CD4-positive, alpha-beta T cell treated with Interleukin-6 at 100 ng/mL for 8 hours (primary cell): Measurements from ENCODE around the gene BMS1.
"Not testable (repeated sequence)": the region's sequence is repeated elsewhere in the genome, so short reads cannot be mapped to it uniquely, and the experiment has no call there.

Source experiments
- DNase-seq: peaks from one replicate; pipeline ENCODE4 v3.0.0-alpha.2; 2020; ENCODE audit warnings: mixed read lengths, low spot score

Gene BMS1

GRCh38 chr10:42785759-42786158, 3.2 kb downstream of the BMS1 start:
- no peak for DNase-seq

- DNase-seq, result no peak
Observed at GRCh38 chr10:42790835-42791234, 8.2 kb downstream of the BMS1 start.

- DNase-seq, result no peak
Observed at GRCh38 chr10:42795701-42796100, 13.1 kb downstream of the BMS1 start.

GRCh38 chr10:42801135-42801534, 18.5 kb downstream of the BMS1 start:
- no peak for DNase-seq

GRCh38 chr10:42802876-42803275, 20.3 kb downstream of the BMS1 start:
- DNase-seq, result no peak

GRCh38 chr10:42809676-42810075, 27.1 kb downstream of the BMS1 start:
- no peak for DNase-seq

GRCh38 chr10:42812028-42812427, 29.4 kb downstream of the BMS1 start:
- DNase-seq, result no peak

GRCh38 chr10:42813989-42814687, 31.5 kb downstream of the BMS1 start:
- DNase-seq, result not testable (repeated sequence)

GRCh38 chr10:42816334-42816733, 33.7 kb downstream of the BMS1 start:
- not testable (repeated sequence) for DNase-seq

GRCh38 chr10:42816912-42817311, 34.3 kb downstream of the BMS1 start:
- DNase-seq, result no peak

GRCh38 chr10:42817417-42817816, 34.8 kb downstream of the BMS1 start:
- not testable (repeated sequence) for DNase-seq

GRCh38 chr10:42826759-42827158, 44.2 kb downstream of the BMS1 start:
- not testable (repeated sequence) for DNase-seq

GRCh38 chr10:42827201-42827600, 44.6 kb downstream of the BMS1 start:
- DNase-seq, result no peak

GRCh38 chr10:42828391-42828790, 45.8 kb downstream of the BMS1 start:
- not testable (repeated sequence) for DNase-seq

GRCh38 chr10:42830237-42830636, 47.6 kb downstream of the BMS1 start:
- no peak for DNase-seq

GRCh38 chr10:42836096-42836495, 53.5 kb downstream of the BMS1 start:
- no peak for DNase-seq

- no peak for DNase-seq
Observed at GRCh38 chr10:42836771-42837468, 54.3 kb downstream of the BMS1 start.

- not testable (repeated sequence) for DNase-seq
Observed at GRCh38 chr10:42844810-42845209, 62.2 kb downstream of the BMS1 start.

- DNase-seq, result not testable (repeated sequence)
Observed at GRCh38 chr10:42847261-42847660, 64.7 kb downstream of the BMS1 start.

- no peak for DNase-seq
Observed at GRCh38 chr10:42850931-42851330, 68.3 kb downstream of the BMS1 start.

GRCh38 chr10:42859256-42859655, 76.7 kb downstream of the BMS1 start:
- DNase-seq, result no peak

- not testable (repeated sequence) for DNase-seq
Observed at GRCh38 chr10:42860016-42860415, 77.4 kb downstream of the BMS1 start.

GRCh38 chr10:42862801-42863200, 80.2 kb downstream of the BMS1 start:
- not testable (repeated sequence) for DNase-seq

- DNase-seq, result no peak
Observed at GRCh38 chr10:42864575-42864974, 82.0 kb downstream of the BMS1 start.
